Endothelial cell (in vitro differentiated cells): ENCODE measurements around the gene CNTN3. TPM values are rescaled to one million over a fixed set of nuclear protein-coding genes. Genes with fewer than 3 reads are reported as not detected.

Experiments used
- DNase-seq: peaks from one replicate; pipeline ENCODE4 v3.0.0; 2021; ENCODE audit warnings: low spot score
- H3K27ac Mint-ChIP-seq: one replicate; pipeline ENCODE4 v1.8.0; 2021; ENCODE audit warnings: mixed read lengths, inconsistent platforms; ENCODE audit not compliant: unreplicated experiment
- H3K27me3 Mint-ChIP-seq: one replicate; pipeline ENCODE4 v1.8.0; 2021; ENCODE audit warnings: mild to moderate bottlenecking, moderate library complexity, mixed read lengths, inconsistent platforms; ENCODE audit not compliant: unreplicated experiment
- H3K36me3 Mint-ChIP-seq: one replicate; pipeline ENCODE4 v1.8.0; 2021; ENCODE audit warnings: mild to moderate bottlenecking, low read depth, mixed read lengths, inconsistent platforms; ENCODE audit not compliant: unreplicated experiment
- H3K4me1 Mint-ChIP-seq: one replicate; pipeline ENCODE4 v1.8.0; 2021; ENCODE audit warnings: mild to moderate bottlenecking, mixed read lengths, inconsistent platforms; ENCODE audit not compliant: unreplicated experiment
- H3K4me3 Mint-ChIP-seq: one replicate; pipeline ENCODE4 v1.8.0; 2021; ENCODE audit warnings: mild to moderate bottlenecking, mixed read lengths, inconsistent platforms; ENCODE audit not compliant: unreplicated experiment
- H3K9me3 Mint-ChIP-seq: one replicate; pipeline ENCODE4 v1.8.0; 2021; ENCODE audit warnings: mixed read lengths, inconsistent platforms; ENCODE audit not compliant: unreplicated experiment
- CTCF ChIP-seq: fragments of 200-600 bp; sonication (generic); IDR thresholded peaks from one replicate; pipeline ENCODE4 v1.5.0; 2021; ENCODE audit warnings: antibody characterized with exemption; ENCODE audit not compliant: unreplicated experiment
- total RNA-seq: library from RNA; stranded (reverse); fragmentation: NEBNext Ultra II Directional; extraction: Animal tissue kit (Norgen Biotek cat#: 25700); gene quantifications from one replicate; pipeline ENCODE4 v1.2.1, GENCODE V29; 2021; ENCODE audit not compliant: unreplicated experiment

The CNTN3 gene
- total RNA-seq, 1 donor from 2014 or later, result 0.62 TPM

- H3K36me3 Mint-ChIP-seq, result no peaks in the 10 kb centered on the region
- no peak for DNase-seq
- TF ChIP-seq CTCF, result no peak
- no peak overlapping the region for H3K27ac Mint-ChIP-seq
- H3K4me3 Mint-ChIP-seq, result no peak overlapping the region
- H3K9me3 Mint-ChIP-seq, result no peaks in the 10 kb centered on the region
- no peaks in the 10 kb centered on the region for H3K4me1 Mint-ChIP-seq
- H3K27me3 Mint-ChIP-seq, result no peaks in the 10 kb centered on the region
Measured at GRCh38 chr3:74593152-74593551, 21.3 kb downstream of the CNTN3 start.

GRCh38 chr3:74592359-74592758 is 22.1 kb downstream of the CNTN3 start:
- Mint-ChIP-seq H3K9me3 (no peaks in the 10 kb centered on the region), H3K4me3 (no peak overlapping the region), H3K36me3 (no peaks in the 10 kb centered on the region), H3K4me1 (no peaks in the 10 kb centered on the region), H3K27me3 (no peaks in the 10 kb centered on the region), H3K27ac (no peak overlapping the region)
- DNase-seq, result no peak
- no peak for TF ChIP-seq CTCF

DNA sequence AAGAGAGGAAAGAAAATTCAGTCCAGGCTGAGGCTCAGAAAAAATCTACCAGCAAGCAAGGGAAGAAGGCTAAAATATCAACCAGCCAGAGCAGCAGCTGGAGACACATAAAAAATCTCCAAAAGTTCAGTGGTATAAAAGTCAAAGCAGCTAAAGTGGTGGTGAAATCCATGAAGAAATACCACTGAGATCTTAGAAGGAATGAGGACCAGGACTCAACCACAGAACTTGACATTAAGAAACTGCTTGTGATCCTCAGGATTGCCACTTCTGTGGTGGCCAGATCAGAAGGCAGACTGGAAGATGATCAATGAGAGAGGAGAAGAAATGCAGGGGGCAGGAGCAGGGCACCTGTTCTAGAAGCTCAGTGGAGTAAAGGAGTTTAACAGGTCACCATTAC is 22.5 kb downstream of the CNTN3 start:
- H3K27me3 Mint-ChIP-seq, result no peaks in the 10 kb centered on the region
- no peaks in the 10 kb centered on the region for H3K9me3 Mint-ChIP-seq
- H3K4me3 Mint-ChIP-seq, result no peak overlapping the region
- DNase-seq, result no peak
- no peaks in the 10 kb centered on the region for H3K4me1 Mint-ChIP-seq
- H3K36me3 Mint-ChIP-seq, result no peaks in the 10 kb centered on the region
- H3K27ac Mint-ChIP-seq, result no peak overlapping the region
- no peak for TF ChIP-seq CTCF

- no peak for TF ChIP-seq CTCF
- DNase-seq, result no peak
- no peaks in the 10 kb centered on the region for H3K9me3 Mint-ChIP-seq
- H3K4me3 Mint-ChIP-seq, result no peak overlapping the region
- H3K27me3 Mint-ChIP-seq, result no peaks in the 10 kb centered on the region
- H3K27ac Mint-ChIP-seq, result no peak overlapping the region
- H3K4me1 Mint-ChIP-seq, result no peaks in the 10 kb centered on the region
- H3K36me3 Mint-ChIP-seq, result no peaks in the 10 kb centered on the region
Measured at GRCh38 chr3:74591342-74591741, 23.1 kb downstream of the CNTN3 start.

DNA sequence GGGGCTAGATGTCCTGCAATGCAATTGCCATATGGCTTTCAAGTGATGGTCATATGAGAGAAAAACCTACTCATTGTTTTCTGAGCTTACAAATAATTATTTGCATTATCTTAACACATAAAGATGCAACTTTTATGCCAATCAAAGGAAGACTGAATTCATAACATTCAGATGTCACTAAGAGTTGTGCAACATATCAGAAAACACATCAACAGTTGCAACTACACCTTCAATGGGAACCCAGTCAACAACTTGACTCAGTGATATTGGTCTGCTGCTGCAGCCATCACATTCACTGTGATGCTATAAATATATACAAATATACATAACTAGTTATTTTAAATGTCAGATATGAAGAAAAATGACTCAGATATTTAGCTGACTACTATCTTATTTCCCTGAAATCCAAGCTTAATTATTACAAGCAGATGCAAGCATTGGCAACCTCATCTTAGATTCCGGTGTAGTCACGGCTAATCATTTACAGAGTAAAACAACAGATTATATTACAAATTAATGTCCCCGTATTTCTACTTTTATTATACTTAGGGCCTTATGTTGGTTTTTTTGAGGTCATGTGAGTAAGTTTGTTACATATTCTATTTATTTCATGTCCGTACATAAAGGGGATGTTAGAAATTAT is 23.7 kb downstream of the CNTN3 start:
- no peak for TF ChIP-seq CTCF
- Mint-ChIP-seq H3K27me3 (no peaks in the 10 kb centered on the region), H3K36me3 (no peaks in the 10 kb centered on the region), H3K4me3 (no peak overlapping the region), H3K4me1 (no peaks in the 10 kb centered on the region), H3K27ac (no peak overlapping the region), H3K9me3 (no peaks in the 10 kb centered on the region)
- DNase-seq, result no peak
